MM.1S (cell line): ENCODE results near the gene RBMS3.

ENCODE experiments used
- DNase-seq: peaks from one replicate; pipeline ENCODE4 v3.0.0-alpha.2; 2015
- H2AFZ ChIP-seq: fragments of 300-600 bp; sonication (generic); 2 replicates; pipeline ENCODE4 v1.6.0; 2016; ENCODE audit warnings: antibody characterized with exemption, low read length
- H3F3A ChIP-seq: fragments of 300-600 bp; sonication (generic); 2 replicates; pipeline ENCODE4 v1.6.1; 2016; ENCODE audit warnings: mild to moderate bottlenecking, antibody characterized with exemption, low read length, moderate library complexity, mixed read lengths; ENCODE audit not compliant: insufficient read depth
- H3K27ac ChIP-seq: fragments of 300-600 bp; sonication (generic); 2 replicates; pipeline ENCODE4 v1.5.1; 2016; ENCODE audit warnings: mild to moderate bottlenecking, low read length
- H3K27me3 ChIP-seq: fragments of 300-600 bp; sonication (generic); replicated peaks from 2 replicates; pipeline ENCODE4 v1.6.0; 2016; ENCODE audit warnings: low read length; ENCODE audit not compliant: insufficient read depth
- H3K36me3 ChIP-seq: fragments of 300-600 bp; sonication (generic); replicated peaks from 2 replicates; pipeline ENCODE4 v1.6.1; 2016; ENCODE audit warnings: mild to moderate bottlenecking, low read length, mixed read lengths; ENCODE audit not compliant: insufficient read depth
- H3K4me1 ChIP-seq: fragments of 300-600 bp; sonication (generic); 2 replicates; pipeline ENCODE4 v1.6.1; 2016; ENCODE audit warnings: low read length, mixed read lengths
- H3K4me2 ChIP-seq: fragments of 300-600 bp; sonication (generic); 2 replicates; pipeline ENCODE4 v1.6.0; 2016; ENCODE audit warnings: low read depth, low read length
- H3K4me3 ChIP-seq: fragments of 300-600 bp; sonication (generic); 2 replicates; pipeline ENCODE4 v1.5.1; 2016; ENCODE audit warnings: low read length, mixed read lengths
- H3K79me2 ChIP-seq: fragments of 300-600 bp; sonication (generic); 2 replicates; pipeline ENCODE4 v1.6.1; 2016; ENCODE audit warnings: mixed run types, low read length, mixed read lengths
- H3K9ac ChIP-seq: fragments of 300-600 bp; sonication (generic); 2 replicates; pipeline ENCODE4 v1.6.1; 2016; ENCODE audit warnings: low read length, mixed read lengths
- H3K9me2 ChIP-seq: fragments of 300-600 bp; sonication (generic); replicated peaks from 2 replicates; pipeline ENCODE4 v1.6.1; 2016; ENCODE audit warnings: mild to moderate bottlenecking, low read length, mixed read lengths; ENCODE audit not compliant: insufficient read depth
- H3K9me3 ChIP-seq: fragments of 300-600 bp; sonication (generic); replicated peaks from 2 replicates; pipeline ENCODE4 v1.6.1; 2016; ENCODE audit warnings: mild to moderate bottlenecking, low read length, mixed read lengths; ENCODE audit not compliant: insufficient read depth
- H4K20me1 ChIP-seq: fragments of 300-600 bp; sonication (generic); 2 replicates; pipeline ENCODE4 v1.6.1; 2016; ENCODE audit warnings: mild to moderate bottlenecking, low read length, moderate library complexity, mixed read lengths; ENCODE audit not compliant: insufficient read depth
- EZH2 ChIP-seq: fragments of 300-600 bp; sonication (generic); optimal IDR thresholded peaks from 2 replicates; pipeline ENCODE3; 2017; ENCODE audit warnings: low read depth, mild to moderate bottlenecking, antibody characterized with exemption, low read length, mixed read lengths
- EZH2phosphoT487 ChIP-seq: fragments of 300-600 bp; sonication (generic); IDR thresholded peaks from 2 replicates; pipeline ENCODE4 v1.6.1; 2018; ENCODE audit warnings: antibody characterized with exemption, low read length
- TF ChIP-seq, protein P1 (sequence below): fragments of 300-600 bp; sonication (generic); IDR thresholded peaks from 2 replicates; pipeline ENCODE4 v1.5.1; 2016; ENCODE audit warnings: antibody characterized with exemption, low read length, mixed read lengths

Gene RBMS3

DNA sequence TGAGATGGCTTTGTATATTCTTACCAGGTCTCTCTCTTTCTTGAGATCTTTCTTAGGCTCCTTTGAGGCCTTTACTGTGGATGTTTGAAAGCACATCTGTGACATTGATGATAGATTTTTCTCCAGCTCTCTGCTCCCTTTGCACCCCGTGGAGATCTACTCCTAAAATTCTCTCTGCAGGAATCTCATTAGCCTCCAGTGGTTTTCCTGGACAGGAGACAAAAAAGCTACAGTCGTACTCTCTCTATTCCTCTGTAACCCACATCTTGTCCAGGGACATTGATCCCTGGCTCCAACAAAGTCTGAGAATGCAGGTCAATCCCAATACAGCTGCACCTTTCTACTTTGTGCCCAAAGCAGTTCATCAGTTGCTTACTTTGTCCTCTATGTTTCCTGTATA lies 68.2 kb downstream of the RBMS3 start:
- no peak overlapping the region for H3K4me2 ChIP-seq
- H3K27ac ChIP-seq, result no peak overlapping the region
- H3K4me3 ChIP-seq, result no peak overlapping the region
- no peak for DNase-seq
- no peaks in the 10 kb centered on the region; the same call in 1 of the 2 replicates for H3K27me3 ChIP-seq
- no peak overlapping the region for H3K9ac ChIP-seq
- H3K36me3 ChIP-seq, result no peaks in the 10 kb centered on the region
- TF ChIP-seq, protein P1, sequence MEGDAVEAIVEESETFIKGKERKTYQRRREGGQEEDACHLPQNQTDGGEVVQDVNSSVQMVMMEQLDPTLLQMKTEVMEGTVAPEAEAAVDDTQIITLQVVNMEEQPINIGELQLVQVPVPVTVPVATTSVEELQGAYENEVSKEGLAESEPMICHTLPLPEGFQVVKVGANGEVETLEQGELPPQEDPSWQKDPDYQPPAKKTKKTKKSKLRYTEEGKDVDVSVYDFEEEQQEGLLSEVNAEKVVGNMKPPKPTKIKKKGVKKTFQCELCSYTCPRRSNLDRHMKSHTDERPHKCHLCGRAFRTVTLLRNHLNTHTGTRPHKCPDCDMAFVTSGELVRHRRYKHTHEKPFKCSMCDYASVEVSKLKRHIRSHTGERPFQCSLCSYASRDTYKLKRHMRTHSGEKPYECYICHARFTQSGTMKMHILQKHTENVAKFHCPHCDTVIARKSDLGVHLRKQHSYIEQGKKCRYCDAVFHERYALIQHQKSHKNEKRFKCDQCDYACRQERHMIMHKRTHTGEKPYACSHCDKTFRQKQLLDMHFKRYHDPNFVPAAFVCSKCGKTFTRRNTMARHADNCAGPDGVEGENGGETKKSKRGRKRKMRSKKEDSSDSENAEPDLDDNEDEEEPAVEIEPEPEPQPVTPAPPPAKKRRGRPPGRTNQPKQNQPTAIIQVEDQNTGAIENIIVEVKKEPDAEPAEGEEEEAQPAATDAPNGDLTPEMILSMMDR, result no peak
- TF ChIP-seq EZH2phosphoT487 (no peak), EZH2 (no peak)
- no peaks in the 10 kb centered on the region for H3K4me1 ChIP-seq
- no peaks in the 10 kb centered on the region for H4K20me1 ChIP-seq
- no peaks in the 10 kb centered on the region for H3K9me2 ChIP-seq
- no peaks in the 10 kb centered on the region for H3F3A ChIP-seq
- H3K79me2 ChIP-seq, result no peaks in the 10 kb centered on the region
- no peak overlapping the region for H2AFZ ChIP-seq
- no peaks in the 10 kb centered on the region for H3K9me3 ChIP-seq

DNA sequence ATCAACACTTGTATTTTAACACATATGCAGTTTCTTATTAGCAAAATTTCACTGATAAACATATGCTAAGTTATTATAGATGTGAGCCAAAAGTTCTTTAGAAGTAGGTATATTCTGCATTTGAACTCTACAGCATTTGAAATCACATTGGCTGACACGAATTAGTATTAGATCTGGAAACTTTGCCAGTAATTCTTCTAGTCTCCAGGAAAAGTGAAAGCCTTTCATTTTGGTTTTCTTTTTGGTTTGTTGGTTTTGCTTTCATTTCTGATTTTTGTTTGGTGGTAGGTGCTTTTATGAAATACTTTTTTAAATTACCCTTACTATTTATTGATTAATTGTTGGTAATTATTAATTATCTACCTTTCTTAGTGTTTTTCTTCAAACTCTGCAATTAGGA lies 72.9 kb downstream of the RBMS3 start:
- TF ChIP-seq EZH2phosphoT487, result no peak
- no peak for TF ChIP-seq EZH2
- TF ChIP-seq, protein P1, result no peak
- Histone ChIP-seq H3K27ac (no peak overlapping the region), H3K9me2 (no peaks in the 10 kb centered on the region), H3K36me3 (no peaks in the 10 kb centered on the region), H3K27me3 (no peaks in the 10 kb centered on the region; the same call in 1 of the 2 replicates), H3K79me2 (no peaks in the 10 kb centered on the region), H4K20me1 (no peaks in the 10 kb centered on the region), H3K4me2 (peak overlapping the region; percentile 28; the same call in 1 of the 2 replicates), H3K9ac (no peak overlapping the region), H3K9me3 (no peaks in the 10 kb centered on the region), H3K4me3 (no peak overlapping the region), H2AFZ (no peak overlapping the region), H3K4me1 (no peaks in the 10 kb centered on the region), H3F3A (no peaks in the 10 kb centered on the region)
- peak; percentile 20 for DNase-seq

DNA sequence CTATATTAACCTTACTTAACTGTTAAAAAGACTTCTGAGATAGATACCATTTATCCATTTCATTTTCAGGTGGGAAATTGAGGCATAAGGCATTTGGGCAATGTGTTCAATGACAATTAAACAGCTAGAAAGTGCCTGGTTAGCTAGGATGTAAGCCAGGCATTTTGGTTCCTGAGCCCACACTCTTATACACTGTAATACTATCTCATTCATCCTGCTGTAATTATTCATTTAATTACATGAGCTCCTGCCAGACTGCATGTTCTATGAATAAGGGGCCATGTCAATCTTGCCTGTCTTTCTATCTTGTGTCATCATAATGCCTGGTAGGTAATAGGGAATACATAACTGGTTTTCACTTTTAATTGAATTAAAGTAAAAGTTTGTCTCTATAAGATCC lies 74.0 kb downstream of the RBMS3 start:
- H3K36me3 ChIP-seq, result no peaks in the 10 kb centered on the region
- H3K4me1 ChIP-seq, result no peaks in the 10 kb centered on the region

More for the DNA sequence above, 74.0 kb downstream of the RBMS3 start:
- Histone ChIP-seq H3K79me2 (no peaks in the 10 kb centered on the region), H3K9me3 (no peaks in the 10 kb centered on the region), H2AFZ (no peak overlapping the region), H3F3A (no peaks in the 10 kb centered on the region), H3K27ac (no peak overlapping the region), H3K4me2 (no peak overlapping the region), H3K4me3 (no peak overlapping the region), H4K20me1 (no peaks in the 10 kb centered on the region), H3K9ac (no peak overlapping the region), H3K27me3 (no peaks in the 10 kb centered on the region; the same call in 1 of the 2 replicates), H3K9me2 (no peaks in the 10 kb centered on the region)
- no peak for DNase-seq
- TF ChIP-seq, protein P1, result no peak
